Upper lobe of left lung (tissue), 4 donors: ENCODE data around the gene SAPCD2.
"Not testable (repeated sequence)": the region's sequence is repeated elsewhere in the genome, so short reads cannot be mapped to it uniquely, and the experiment has no call there.

Experiments
- EP300 ChIP-seq, 4 donors: sonication (generic); formaldehyde crosslinking; IDR thresholded peaks; one replicate each; pipeline ENCODE4 v1.5.1; 2017; ENCODE audit warnings: antibody characterized with exemption in 4 of 4, control low read depth in 2 of 4
- TF ChIP-seq, protein P1 (sequence below), 6 experiments: fragments of 450-650 bp in 4 of 6; fragments of 200-600 bp in 2 of 6; sonication (generic) in 2 of 6; IDR thresholded peaks; one replicate each; pipeline ENCODE4 v1.5.1; 2016 to 2019; ENCODE audit warnings: antibody characterized with exemption in 6 of 6

DNA sequence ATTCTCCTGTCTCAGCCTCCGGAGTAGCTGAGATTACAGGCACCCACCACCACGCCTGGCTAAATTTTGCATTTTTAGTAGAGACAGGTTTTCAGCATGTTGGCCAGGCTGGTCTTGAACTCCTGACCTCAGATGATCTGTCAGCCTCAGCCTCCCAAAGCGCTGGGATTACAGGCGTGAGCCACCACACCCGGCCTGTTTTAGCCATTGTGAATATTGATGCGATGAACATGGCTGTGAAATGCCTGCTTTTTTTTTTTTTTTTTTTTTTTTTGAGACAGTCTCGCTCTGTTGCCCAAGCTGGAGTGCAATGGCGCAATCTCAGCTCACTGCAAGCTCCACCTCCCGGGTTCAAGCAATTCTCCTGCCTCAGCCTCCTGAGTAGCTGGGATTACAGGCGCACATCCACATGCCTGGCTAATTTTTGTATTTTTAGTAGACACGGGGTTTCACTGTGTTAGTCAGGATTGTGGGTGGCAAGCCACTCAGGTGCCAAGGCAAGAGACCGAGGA, 47.8 kb upstream of the SAPCD2 start:
- not testable (repeated sequence) for TF ChIP-seq EP300 (IDR thresholded peaks at IDR 0.05)
- TF ChIP-seq, protein P1, sequence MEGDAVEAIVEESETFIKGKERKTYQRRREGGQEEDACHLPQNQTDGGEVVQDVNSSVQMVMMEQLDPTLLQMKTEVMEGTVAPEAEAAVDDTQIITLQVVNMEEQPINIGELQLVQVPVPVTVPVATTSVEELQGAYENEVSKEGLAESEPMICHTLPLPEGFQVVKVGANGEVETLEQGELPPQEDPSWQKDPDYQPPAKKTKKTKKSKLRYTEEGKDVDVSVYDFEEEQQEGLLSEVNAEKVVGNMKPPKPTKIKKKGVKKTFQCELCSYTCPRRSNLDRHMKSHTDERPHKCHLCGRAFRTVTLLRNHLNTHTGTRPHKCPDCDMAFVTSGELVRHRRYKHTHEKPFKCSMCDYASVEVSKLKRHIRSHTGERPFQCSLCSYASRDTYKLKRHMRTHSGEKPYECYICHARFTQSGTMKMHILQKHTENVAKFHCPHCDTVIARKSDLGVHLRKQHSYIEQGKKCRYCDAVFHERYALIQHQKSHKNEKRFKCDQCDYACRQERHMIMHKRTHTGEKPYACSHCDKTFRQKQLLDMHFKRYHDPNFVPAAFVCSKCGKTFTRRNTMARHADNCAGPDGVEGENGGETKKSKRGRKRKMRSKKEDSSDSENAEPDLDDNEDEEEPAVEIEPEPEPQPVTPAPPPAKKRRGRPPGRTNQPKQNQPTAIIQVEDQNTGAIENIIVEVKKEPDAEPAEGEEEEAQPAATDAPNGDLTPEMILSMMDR (IDR thresholded peaks at IDR 0.05), result not testable (repeated sequence)
